Thyroid gland (tissue), 4 donors: ENCODE data around the gene ZC2HC1B. TPM values are rescaled to one million over a fixed set of nuclear protein-coding genes. Genes with fewer than 3 reads are reported as not detected.

Source experiments
- DNase-seq, 2 donors: peaks; one replicate each; pipeline ENCODE4 v3.0.0-alpha.2; 2019
- H3K27ac ChIP-seq, 3 donors: fragments of 200-600 bp; sonication (generic); 1 replicate in 2 of 3; 2 replicates in 1 of 3; pipeline ENCODE4 v1.5.1; 2016 to 2019; ENCODE audit warnings: mild to moderate bottlenecking in 1 of 3, moderate library complexity in 1 of 3
- H3K27me3 ChIP-seq: fragments of 200-600 bp; sonication (generic); one replicate; pipeline ENCODE4 v1.5.1; 2019
- H3K36me3 ChIP-seq, 2 donors: fragments of 200-600 bp; sonication (generic); one replicate each; pipeline ENCODE4 v1.5.1; 2016 to 2019
- H3K4me1 ChIP-seq, 2 donors: fragments of 200-600 bp; sonication (generic); one replicate each; pipeline ENCODE4 v1.5.1; 2017 to 2019
- H3K4me3 ChIP-seq, 3 donors: fragments of 200-600 bp; sonication (generic); replicated peaks in 1 of 3; 1 replicate in 2 of 3; 2 replicates in 1 of 3; pipeline ENCODE4 v1.5.1; 2016; ENCODE audit warnings: mild to moderate bottlenecking in 1 of 3
- H3K9me3 ChIP-seq: fragments of 200-600 bp; sonication (generic); one replicate; pipeline ENCODE4 v1.5.1; 2017
- POLR2A ChIP-seq, 2 donors: fragments of 450-650 bp; IDR thresholded peaks; one replicate each; pipeline ENCODE4 v1.6.1; 2017; ENCODE audit warnings: antibody characterized with exemption in 2 of 2, mild to moderate bottlenecking in 2 of 2, moderate library complexity in 1 of 2
- WGBS, 2 donors: methylation state at CpG; one replicate each; pipeline ENCODE4 v1.1.5; 2017; 5-methylcytosine and 5-hydroxymethylcytosine counted together
- intact Hi-C: fragments of 100-400 bp; cut with DNase I; formaldehyde crosslinking; loops from one replicate; pipeline ENCODE4 v1.15.1; 2023
- total RNA-seq, 4 donors: library from RNA; depleted of rRNA; stranded (reverse); fragments of >200 nt; gene quantifications; one replicate each; pipeline ENCODE4 v1.2.3, GENCODE V29; 2016
- TF ChIP-seq, protein P1 (sequence below), 6 experiments: fragments of 200-600 bp in 3 of 6; fragments of 450-650 bp in 3 of 6; sonication (generic) in 3 of 6; IDR thresholded peaks; one replicate each; pipeline ENCODE4 v1.5.1; 2016 to 2019; ENCODE audit warnings: antibody characterized with exemption in 6 of 6, mild to moderate bottlenecking in 2 of 6, inconsistent platforms in 1 of 6, moderate library complexity in 1 of 6

Gene ZC2HC1B
- total RNA-seq, 4 donors from 2014 or later = not detected

DNA sequence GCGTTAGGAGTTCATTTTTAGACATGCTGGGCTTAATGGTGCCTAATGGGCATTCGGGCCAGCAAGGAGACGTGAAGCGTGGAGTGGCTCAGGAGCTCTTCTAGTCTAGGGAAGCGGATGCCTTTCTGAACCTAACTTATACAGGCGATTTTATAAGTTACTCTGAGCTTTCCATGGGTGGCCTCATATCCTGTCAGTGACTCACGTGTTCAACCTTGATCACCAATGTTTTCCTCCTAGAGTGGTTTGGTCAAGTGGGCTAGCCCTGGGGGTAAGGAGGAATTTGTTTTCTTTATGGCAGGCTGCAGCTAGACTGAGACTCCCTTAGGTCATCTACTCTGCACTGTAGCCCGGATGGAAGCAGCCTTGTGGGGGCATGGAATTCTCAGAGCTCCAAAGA lies 91.7 kb downstream of the ZC2HC1B start:
- H3K27me3 ChIP-seq = no peaks in the 10 kb centered on the region
- H3K4me3 ChIP-seq = no peak overlapping the region
- 60 to 78% methylated on average over 8 of the region's 8 CpGs for WGBS, 2 donors
- TF ChIP-seq, protein P1, sequence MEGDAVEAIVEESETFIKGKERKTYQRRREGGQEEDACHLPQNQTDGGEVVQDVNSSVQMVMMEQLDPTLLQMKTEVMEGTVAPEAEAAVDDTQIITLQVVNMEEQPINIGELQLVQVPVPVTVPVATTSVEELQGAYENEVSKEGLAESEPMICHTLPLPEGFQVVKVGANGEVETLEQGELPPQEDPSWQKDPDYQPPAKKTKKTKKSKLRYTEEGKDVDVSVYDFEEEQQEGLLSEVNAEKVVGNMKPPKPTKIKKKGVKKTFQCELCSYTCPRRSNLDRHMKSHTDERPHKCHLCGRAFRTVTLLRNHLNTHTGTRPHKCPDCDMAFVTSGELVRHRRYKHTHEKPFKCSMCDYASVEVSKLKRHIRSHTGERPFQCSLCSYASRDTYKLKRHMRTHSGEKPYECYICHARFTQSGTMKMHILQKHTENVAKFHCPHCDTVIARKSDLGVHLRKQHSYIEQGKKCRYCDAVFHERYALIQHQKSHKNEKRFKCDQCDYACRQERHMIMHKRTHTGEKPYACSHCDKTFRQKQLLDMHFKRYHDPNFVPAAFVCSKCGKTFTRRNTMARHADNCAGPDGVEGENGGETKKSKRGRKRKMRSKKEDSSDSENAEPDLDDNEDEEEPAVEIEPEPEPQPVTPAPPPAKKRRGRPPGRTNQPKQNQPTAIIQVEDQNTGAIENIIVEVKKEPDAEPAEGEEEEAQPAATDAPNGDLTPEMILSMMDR (IDR thresholded peaks at IDR 0.05) = no peak
- TF ChIP-seq POLR2A (IDR thresholded peaks at IDR 0.05) = no peak
- H3K27ac ChIP-seq = no peak overlapping the region
- intact Hi-C loops = no loop called here
- DNase-seq = no peak
- no peaks in the 10 kb centered on the region for H3K4me1 ChIP-seq
- H3K36me3 ChIP-seq = no peaks in the 10 kb centered on the region
- no peaks in the 10 kb centered on the region for H3K9me3 ChIP-seq

DNA sequence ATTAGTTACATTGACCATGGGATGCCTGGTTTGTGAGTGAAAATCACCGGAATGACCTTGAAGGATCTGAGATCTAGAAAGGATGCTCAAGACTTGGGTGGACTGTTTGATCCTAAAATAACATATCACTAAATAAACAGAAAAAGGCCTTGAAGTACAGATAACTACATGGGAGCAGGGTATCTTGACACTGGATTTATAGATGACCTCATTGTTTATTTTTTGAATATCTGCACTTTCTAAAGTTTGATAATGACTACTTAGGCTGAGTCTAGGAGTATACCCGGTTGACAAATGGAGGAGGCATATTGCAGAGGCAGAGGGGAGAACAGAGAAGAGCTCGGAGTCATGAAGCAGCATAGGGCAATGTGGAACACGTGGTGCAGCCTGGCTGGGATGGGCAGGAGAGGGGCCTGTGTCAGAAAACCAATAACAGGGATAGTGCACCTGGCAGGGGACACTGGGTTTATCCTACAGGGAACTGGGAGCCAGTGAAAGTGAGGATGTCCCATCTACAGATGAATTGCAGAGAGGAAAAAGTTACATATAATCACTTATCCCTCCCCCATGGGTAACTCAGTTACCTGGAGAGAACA lies 93.5 kb downstream of the ZC2HC1B start:
- 69 to 71% methylated on average over 4 of the region's 4 CpGs for WGBS, 2 donors
- TF ChIP-seq, protein P1 (IDR thresholded peaks at IDR 0.05) = no peak
- TF ChIP-seq POLR2A (IDR thresholded peaks at IDR 0.05) = no peak
- Histone ChIP-seq H3K27me3 (no peaks in the 10 kb centered on the region), H3K4me1 (no peaks in the 10 kb centered on the region), H3K9me3 (no peaks in the 10 kb centered on the region), H3K4me3 (no peak overlapping the region), H3K27ac (no peak overlapping the region), H3K36me3 (no peaks in the 10 kb centered on the region)
- intact Hi-C loops = no loop called here
- DNase-seq = no peak

DNA sequence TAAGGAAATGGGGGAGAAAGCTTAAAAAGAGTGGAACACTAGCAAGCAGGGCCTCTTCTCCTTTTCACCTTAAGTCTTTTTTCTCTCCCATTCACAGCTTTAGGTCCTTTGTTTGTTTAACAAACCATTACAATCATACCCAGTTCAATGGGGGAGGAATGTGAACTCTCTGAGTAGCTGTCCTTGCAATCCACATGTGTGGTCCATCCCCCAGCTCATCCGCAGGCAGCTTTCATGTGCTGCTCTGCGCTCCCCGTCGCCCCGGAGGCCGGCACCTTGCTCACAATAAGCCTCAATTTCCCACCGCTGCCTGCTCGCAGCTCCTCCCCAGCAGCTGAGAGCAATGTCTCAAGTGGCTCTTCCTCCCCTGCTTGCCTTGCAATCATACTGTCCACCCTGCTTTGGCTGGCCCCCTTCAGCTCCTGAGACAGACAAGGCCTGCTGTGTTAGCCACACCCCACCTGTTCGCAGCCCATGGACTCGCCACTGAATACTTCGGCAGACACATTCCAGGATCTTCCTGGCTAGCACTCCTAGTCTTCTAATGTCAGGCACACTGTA lies 94.6 kb downstream of the ZC2HC1B start:
- Histone ChIP-seq H3K4me1 (no peaks in the 10 kb centered on the region), H3K36me3 (no peaks in the 10 kb centered on the region), H3K27me3 (no peaks in the 10 kb centered on the region), H3K27ac (no peak overlapping the region), H3K4me3 (no peak overlapping the region), H3K9me3 (no peaks in the 10 kb centered on the region)
- no peak for TF ChIP-seq POLR2A (IDR thresholded peaks at IDR 0.05)
- TF ChIP-seq, protein P1 (IDR thresholded peaks at IDR 0.05) = no peak
- DNase-seq = no peak
- 60 to 64% methylated on average over 11 of the region's 11 CpGs for WGBS, 2 donors
- intact Hi-C loops = no loop called here

DNA sequence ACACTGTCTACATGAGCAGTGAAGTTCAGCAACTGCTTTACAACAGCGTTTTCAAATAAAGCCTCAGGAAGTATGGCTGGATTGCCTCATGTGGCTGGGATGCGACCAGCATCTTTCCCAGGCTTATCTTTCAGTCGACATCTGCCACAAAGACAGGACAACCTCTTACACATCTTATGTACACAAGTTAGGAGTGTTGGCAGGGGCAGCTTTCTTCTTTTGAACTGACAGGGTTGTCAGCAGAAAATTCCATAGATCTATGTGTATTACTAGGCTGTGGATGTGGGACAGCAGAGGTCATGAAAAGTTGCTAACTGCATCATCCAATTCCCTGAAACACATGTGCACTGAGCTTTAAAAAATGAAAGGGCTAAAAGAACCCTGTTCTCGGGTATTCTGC lies 95.7 kb downstream of the ZC2HC1B start:
- H3K4me3 ChIP-seq = no peak overlapping the region
- DNase-seq = no peak
- H3K36me3 ChIP-seq = no peaks in the 10 kb centered on the region
- TF ChIP-seq, protein P1 (IDR thresholded peaks at IDR 0.05) = no peak
- no peak for TF ChIP-seq POLR2A (IDR thresholded peaks at IDR 0.05)
- H3K27me3 ChIP-seq = no peaks in the 10 kb centered on the region
- no peaks in the 10 kb centered on the region for H3K9me3 ChIP-seq
- WGBS, 2 donors = 34 to 45% methylated on average over 4 of the region's 4 CpGs
- no peak overlapping the region for H3K27ac ChIP-seq
- intact Hi-C loops = no loop called here
- H3K4me1 ChIP-seq = no peaks in the 10 kb centered on the region

DNA sequence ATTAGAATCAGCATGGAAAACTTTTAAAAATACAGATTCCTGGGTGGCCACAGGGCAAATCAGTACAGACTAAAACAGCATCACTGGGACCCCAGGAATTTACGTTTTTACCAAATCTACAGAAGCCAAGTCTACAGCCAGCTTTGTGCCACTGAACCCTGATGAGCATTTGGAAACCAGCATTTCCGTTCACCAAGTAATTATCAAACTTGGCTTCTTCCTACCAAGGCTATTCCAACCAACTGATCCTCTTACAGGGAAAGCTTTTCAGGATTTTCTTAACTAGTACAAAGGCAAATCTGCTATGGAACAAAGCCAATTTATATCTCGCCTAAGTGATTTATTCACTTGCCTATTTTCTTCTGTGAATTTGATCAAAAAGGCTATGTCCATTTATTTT lies 96.8 kb downstream of the ZC2HC1B start:
- H3K36me3 ChIP-seq = no peaks in the 10 kb centered on the region
- TF ChIP-seq, protein P1 (IDR thresholded peaks at IDR 0.05) = no peak
- TF ChIP-seq POLR2A (IDR thresholded peaks at IDR 0.05) = no peak
- intact Hi-C loops = no loop called here
- no peak for DNase-seq
- no peaks in the 10 kb centered on the region for H3K27me3 ChIP-seq
- no peak overlapping the region for H3K4me3 ChIP-seq
- WGBS, 2 donors = 76 to 84% methylated on average over 3 of the region's 3 CpGs
- no peak overlapping the region for H3K27ac ChIP-seq
- H3K9me3 ChIP-seq = no peaks in the 10 kb centered on the region
- no peaks in the 10 kb centered on the region for H3K4me1 ChIP-seq
